OCI-LY3 (cell line): ENCODE measurements around the gene TSPAN14.

Source experiments
- H2AFZ ChIP-seq: fragments of 200-600, 300-600 bp; shearing (Covaris generic); 2 replicates; pipeline ENCODE4 v1.6.0; 2014; ENCODE audit warnings: antibody characterized with exemption, low read depth, low read length
- H3K27ac ChIP-seq: fragments of 200-600, 300-600 bp; sonication (generic); 2 replicates; pipeline ENCODE4 v1.5.1; 2014; ENCODE audit warnings: mild to moderate bottlenecking, low read length, moderate library complexity, mixed read lengths
- H3K27me3 ChIP-seq: fragments of 200-600, 300-600 bp; sonication (generic); 2 replicates; pipeline ENCODE4 v1.6.1; 2014; ENCODE audit warnings: low read depth, low read length, mixed read lengths
- H3K36me3 ChIP-seq: fragments of 200-600, 300-600 bp; sonication (generic); replicated peaks from 2 replicates; pipeline ENCODE3; 2014; ENCODE audit warnings: low read depth, low read length, mixed read lengths
- H3K4me1 ChIP-seq: fragments of 300-600, 200-600 bp; sonication (generic); 2 replicates; pipeline ENCODE4 v1.6.1; 2014; ENCODE audit warnings: low read length, mixed read lengths
- H3K4me2 ChIP-seq: fragments of 200-600, 300-600 bp; sonication (generic); 2 replicates; pipeline ENCODE4 v1.6.1; 2014; ENCODE audit warnings: low read length, mixed read lengths
- H3K4me3 ChIP-seq: fragments of 300-600, 200-600 bp; sonication (generic); 2 replicates; pipeline ENCODE4 v1.5.1; 2014; ENCODE audit warnings: antibody characterized with exemption, mild to moderate bottlenecking, low read length, moderate library complexity
- H3K79me2 ChIP-seq: fragments of 300-600, 200-600 bp; shearing (Covaris generic); 2 replicates; pipeline ENCODE4 v1.6.1; 2014; ENCODE audit warnings: mild to moderate bottlenecking, low read length, mixed read lengths
- H3K9ac ChIP-seq: fragments of 300-600, 200-600 bp; shearing (Covaris generic); 2 replicates; pipeline ENCODE4 v1.6.0; 2014; ENCODE audit warnings: mild to moderate bottlenecking, low read length, moderate library complexity
- H3K9me3 ChIP-seq: fragments of 200-600, 300-600 bp; shearing (Covaris generic); 2 replicates; pipeline ENCODE4 v1.6.1; 2014; ENCODE audit warnings: low read length, mixed read lengths; ENCODE audit not compliant: insufficient read depth
- H4K20me1 ChIP-seq: fragments of 200-600, 300-600 bp; sonication (generic); 2 replicates; pipeline ENCODE4 v1.6.1; 2016; ENCODE audit warnings: low read length, mixed read lengths; ENCODE audit not compliant: insufficient read depth
- EZH2phosphoT487 ChIP-seq: fragments of 200-600 bp; shearing (Covaris generic); IDR thresholded peaks from 2 replicates; pipeline ENCODE4 v1.6.1; 2018; ENCODE audit warnings: antibody characterized with exemption, mixed run types, low read depth
- TF ChIP-seq, protein P1 (sequence below): fragments of 200-600, 300-600 bp; sonication (generic); IDR thresholded peaks from 2 replicates; pipeline ENCODE4 v1.5.1; 2014; ENCODE audit warnings: antibody characterized with exemption, low read length, low read depth

TSPAN14 gene

DNA sequence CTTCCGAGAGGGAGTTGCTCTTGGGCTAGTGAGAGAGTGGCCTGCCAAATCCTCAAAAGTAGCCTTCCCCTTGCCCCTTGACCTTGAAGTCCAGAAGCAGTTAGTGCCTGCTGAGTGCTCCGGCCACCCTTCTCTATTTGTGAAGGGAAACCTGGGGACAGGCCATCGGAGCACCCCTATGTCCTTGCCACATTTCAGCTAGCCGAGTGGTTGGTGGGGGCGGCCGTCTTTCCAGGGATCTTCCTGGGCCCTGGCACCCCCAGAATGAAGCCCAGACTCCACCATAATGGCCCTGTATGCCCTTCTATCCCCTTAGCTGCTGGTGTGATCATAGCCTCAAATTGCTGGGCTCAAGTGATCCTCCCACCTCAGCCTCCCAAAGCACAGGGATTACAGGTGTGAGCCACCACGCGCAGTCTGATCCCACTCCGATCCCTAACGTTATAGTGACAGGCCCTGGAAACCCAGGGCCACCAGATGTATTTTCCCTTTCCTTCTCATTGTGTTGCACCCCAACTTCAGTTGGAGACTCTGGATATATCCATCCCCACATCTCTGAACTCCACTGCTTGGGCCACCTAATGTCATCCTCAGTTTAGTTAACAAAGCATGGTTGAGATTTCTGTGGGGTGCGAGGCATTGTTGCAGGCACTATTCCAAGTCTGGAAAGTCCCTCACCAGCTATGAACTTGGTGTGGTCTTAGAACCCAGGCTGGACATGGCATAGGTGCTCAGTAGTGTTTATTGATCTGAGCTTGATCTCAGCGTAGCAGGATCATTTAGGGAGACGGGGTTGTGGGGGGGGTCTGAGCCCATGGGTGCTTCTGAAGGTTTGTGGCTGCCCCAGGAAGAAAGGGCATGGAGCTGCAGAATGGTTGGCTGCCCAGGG, 1.6 kb downstream of the TSPAN14 start:
- peaks cover 56% of the 10 kb centered on the region for H3K79me2 ChIP-seq
- H3K27me3 ChIP-seq, result peaks cover 9% of the 10 kb centered on the region; the same call in 1 of the 2 replicates
- H4K20me1 ChIP-seq, result peaks cover 44% of the 10 kb centered on the region
- H2AFZ ChIP-seq, result no peak overlapping the region
- peaks cover 45% of the 10 kb centered on the region for H3K4me1 ChIP-seq
- H3K27ac ChIP-seq, result no peak overlapping the region
- peak overlapping the region; percentile 95 for H3K9ac ChIP-seq
- TF ChIP-seq, protein P1, sequence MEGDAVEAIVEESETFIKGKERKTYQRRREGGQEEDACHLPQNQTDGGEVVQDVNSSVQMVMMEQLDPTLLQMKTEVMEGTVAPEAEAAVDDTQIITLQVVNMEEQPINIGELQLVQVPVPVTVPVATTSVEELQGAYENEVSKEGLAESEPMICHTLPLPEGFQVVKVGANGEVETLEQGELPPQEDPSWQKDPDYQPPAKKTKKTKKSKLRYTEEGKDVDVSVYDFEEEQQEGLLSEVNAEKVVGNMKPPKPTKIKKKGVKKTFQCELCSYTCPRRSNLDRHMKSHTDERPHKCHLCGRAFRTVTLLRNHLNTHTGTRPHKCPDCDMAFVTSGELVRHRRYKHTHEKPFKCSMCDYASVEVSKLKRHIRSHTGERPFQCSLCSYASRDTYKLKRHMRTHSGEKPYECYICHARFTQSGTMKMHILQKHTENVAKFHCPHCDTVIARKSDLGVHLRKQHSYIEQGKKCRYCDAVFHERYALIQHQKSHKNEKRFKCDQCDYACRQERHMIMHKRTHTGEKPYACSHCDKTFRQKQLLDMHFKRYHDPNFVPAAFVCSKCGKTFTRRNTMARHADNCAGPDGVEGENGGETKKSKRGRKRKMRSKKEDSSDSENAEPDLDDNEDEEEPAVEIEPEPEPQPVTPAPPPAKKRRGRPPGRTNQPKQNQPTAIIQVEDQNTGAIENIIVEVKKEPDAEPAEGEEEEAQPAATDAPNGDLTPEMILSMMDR, result no peak
- TF ChIP-seq EZH2phosphoT487, result no peak
- H3K36me3 ChIP-seq, result peaks cover 5% of the 10 kb centered on the region
- H3K4me3 ChIP-seq, result peak overlapping the region; percentile 97
- H3K9me3 ChIP-seq, result no peaks in the 10 kb centered on the region
- peak overlapping the region; percentile 80 for H3K4me2 ChIP-seq

DNA sequence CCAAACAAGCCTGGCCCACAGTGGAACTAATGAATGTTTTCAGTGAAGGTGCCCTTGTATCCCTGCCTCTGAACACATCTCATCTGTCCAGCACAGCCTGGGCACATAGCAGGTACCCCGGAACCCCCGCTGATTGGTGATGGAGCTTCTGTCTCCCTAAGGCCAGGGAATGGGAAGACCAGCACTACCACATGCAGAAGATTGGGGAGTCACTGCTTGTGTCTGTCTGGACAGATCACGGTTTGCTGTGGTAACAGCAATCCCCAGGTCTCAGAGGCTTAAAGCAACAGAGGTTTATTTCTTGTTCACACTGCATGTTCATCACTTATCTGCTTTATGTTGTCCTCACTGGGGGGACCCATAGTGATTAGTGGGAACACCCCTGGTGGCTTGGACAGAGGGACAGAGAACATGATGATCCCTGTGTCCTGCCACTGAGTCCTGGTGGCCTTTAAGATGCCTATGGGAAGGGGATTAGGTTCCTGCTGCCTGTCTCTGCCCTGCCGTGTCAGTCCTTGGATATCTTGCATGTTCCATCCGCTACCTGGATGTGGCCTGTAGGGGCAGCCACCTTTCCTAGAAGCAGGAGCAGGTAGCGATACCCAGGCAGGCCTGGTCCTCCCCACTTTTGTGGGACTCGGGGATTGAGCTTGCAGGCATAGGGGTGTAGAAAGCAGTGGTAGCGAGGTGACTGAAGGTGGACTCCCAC, 3.6 kb downstream of the TSPAN14 start:
- Histone ChIP-seq H2AFZ (no peak overlapping the region), H4K20me1 (peaks cover 48% of the 10 kb centered on the region), H3K27ac (no peak overlapping the region), H3K4me2 (0 out of 2 replicates have a peak overlapping the region, but pooled peaks have one; percentile 10), H3K4me3 (no peak overlapping the region), H3K36me3 (peaks cover 5% of the 10 kb centered on the region), H3K9me3 (no peaks in the 10 kb centered on the region), H3K79me2 (peaks cover 69% of the 10 kb centered on the region), H3K9ac (no peak overlapping the region), H3K4me1 (peaks cover 48% of the 10 kb centered on the region), H3K27me3 (no peaks in the 10 kb centered on the region)
- TF ChIP-seq EZH2phosphoT487, result no peak
- TF ChIP-seq, protein P1, result no peak

DNA sequence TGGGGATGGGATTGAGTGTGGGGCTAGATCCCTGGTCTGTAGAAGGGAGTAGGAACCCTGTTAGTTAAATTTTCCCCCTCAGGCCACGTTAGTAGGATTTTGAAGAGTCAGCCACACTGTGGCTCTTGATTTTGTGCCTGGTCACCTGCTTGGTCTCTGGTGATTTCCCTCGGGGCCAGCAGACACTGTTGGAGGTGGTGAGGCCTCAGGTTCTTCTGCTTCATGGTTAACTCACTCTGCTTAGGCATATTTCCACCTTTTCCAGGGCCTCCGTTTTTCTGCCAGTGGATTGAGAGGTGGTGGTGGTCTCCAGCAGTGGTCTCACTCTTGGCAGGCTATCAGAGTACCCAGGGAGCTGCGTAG, 4.1 kb downstream of the TSPAN14 start:
- Histone ChIP-seq H3K4me3 (no peak overlapping the region), H3K9ac (no peak overlapping the region), H3K36me3 (peaks cover 5% of the 10 kb centered on the region), H2AFZ (no peak overlapping the region), H3K4me1 (peaks cover 49% of the 10 kb centered on the region), H3K27me3 (no peaks in the 10 kb centered on the region), H3K27ac (no peak overlapping the region), H3K9me3 (no peaks in the 10 kb centered on the region), H4K20me1 (peaks cover 49% of the 10 kb centered on the region), H3K4me2 (peak overlapping the region; percentile 10; the same call in 1 of the 2 replicates), H3K79me2 (peaks cover 72% of the 10 kb centered on the region)
- TF ChIP-seq, protein P1, result no peak
- no peak for TF ChIP-seq EZH2phosphoT487

DNA sequence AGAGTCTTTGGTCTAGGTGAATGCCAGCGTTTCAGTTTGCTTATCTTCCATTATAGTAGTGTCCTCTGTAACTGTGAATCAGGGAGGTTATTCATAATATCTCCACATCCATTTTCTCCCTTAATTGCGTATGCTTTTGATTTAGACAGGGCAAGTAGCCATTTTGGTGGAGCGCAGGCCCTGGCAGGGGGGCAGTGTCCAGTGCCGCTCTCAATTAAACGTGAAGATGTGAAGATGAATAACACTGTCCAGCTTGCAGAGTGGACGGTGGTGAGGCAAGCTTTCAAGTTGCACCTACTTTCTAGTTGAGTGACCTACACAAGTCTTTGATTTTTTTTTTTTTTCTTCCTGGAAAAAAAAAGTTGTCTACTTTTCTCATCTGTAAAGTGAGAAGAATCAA, 4.5 kb downstream of the TSPAN14 start:
- peaks cover 53% of the 10 kb centered on the region for H4K20me1 ChIP-seq
- H3K9me3 ChIP-seq, result no peaks in the 10 kb centered on the region
- TF ChIP-seq, protein P1, result no peak
- no peak for TF ChIP-seq EZH2phosphoT487
- H2AFZ ChIP-seq, result no peak overlapping the region
- H3K4me3 ChIP-seq, result no peak overlapping the region
- peaks cover 76% of the 10 kb centered on the region for H3K79me2 ChIP-seq
- peaks cover 5% of the 10 kb centered on the region for H3K36me3 ChIP-seq
- H3K27ac ChIP-seq, result no peak overlapping the region
- peak overlapping the region; percentile 10 for H3K4me2 ChIP-seq
- no peak overlapping the region for H3K9ac ChIP-seq
- no peaks in the 10 kb centered on the region for H3K27me3 ChIP-seq
- peaks cover 50% of the 10 kb centered on the region for H3K4me1 ChIP-seq
